Stomach smooth muscle (tissue), 2 donors: ENCODE data around the gene RSPO1.

Experiments used
- H3K27ac ChIP-seq: one replicate; pipeline ENCODE4 v1.7.0; 2013; ENCODE audit warnings: mild to moderate bottlenecking, low read length, inconsistent platforms
- H3K27me3 ChIP-seq, 2 donors: one replicate each; pipeline ENCODE4 v1.7.0; 2013; ENCODE audit warnings: low read length in 2 of 2; ENCODE audit not compliant: insufficient read depth in 2 of 2, control insufficient read depth in 1 of 2
- H3K36me3 ChIP-seq, 2 donors: one replicate each; pipeline ENCODE4 v1.7.0; 2013; ENCODE audit warnings: low read length in 2 of 2; ENCODE audit not compliant: control insufficient read depth in 2 of 2, insufficient read depth in 2 of 2
- H3K4me1 ChIP-seq: one replicate; pipeline ENCODE4 v1.7.0; 2013; ENCODE audit warnings: low read length; ENCODE audit not compliant: control insufficient read depth, insufficient read depth
- H3K4me3 ChIP-seq, 2 donors: one replicate each; pipeline ENCODE4 v1.7.0; 2013; ENCODE audit warnings: low read length in 2 of 2
- H3K9ac ChIP-seq, 2 donors: one replicate each; pipeline ENCODE4 v1.7.0; 2013; ENCODE audit warnings: low read length in 2 of 2, mild to moderate bottlenecking in 1 of 2
- H3K9me3 ChIP-seq, 2 donors: one replicate each; pipeline ENCODE4 v1.7.0; 2013; ENCODE audit warnings: low read length in 2 of 2; ENCODE audit not compliant: control insufficient read depth in 2 of 2
- donor health status: healthy.
- donor health status: Pancreatic carcinoma.

RSPO1 gene

DNA sequence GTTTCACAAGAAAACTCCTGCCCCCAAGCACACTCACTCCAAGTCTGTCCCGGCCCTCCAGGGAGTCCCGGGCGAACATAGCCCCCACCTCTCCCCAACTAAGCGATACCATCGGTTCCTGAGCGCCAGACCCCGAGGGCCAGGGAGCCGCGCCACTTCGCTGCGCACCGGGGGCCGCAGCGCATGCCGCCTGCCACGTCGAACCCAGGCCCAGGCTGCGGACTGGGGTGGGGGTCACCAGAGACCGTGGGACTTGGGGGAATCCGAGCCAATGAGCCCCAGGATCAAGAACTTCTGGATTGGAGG, 801 bp downstream of the RSPO1 start:
- H3K36me3 ChIP-seq, result no peaks in the 10 kb centered on the region
- H3K4me1 ChIP-seq, result peaks cover 11% of the 10 kb centered on the region
- H3K4me3 ChIP-seq, result peak overlapping the region; percentile 25 to 62
- no peaks in the 10 kb centered on the region for H3K9me3 ChIP-seq
- H3K27me3 ChIP-seq, result peaks cover 61 to 65% of the 10 kb centered on the region in 2 donors
- no peak overlapping the region for H3K9ac ChIP-seq
- no peak overlapping the region for H3K27ac ChIP-seq

DNA sequence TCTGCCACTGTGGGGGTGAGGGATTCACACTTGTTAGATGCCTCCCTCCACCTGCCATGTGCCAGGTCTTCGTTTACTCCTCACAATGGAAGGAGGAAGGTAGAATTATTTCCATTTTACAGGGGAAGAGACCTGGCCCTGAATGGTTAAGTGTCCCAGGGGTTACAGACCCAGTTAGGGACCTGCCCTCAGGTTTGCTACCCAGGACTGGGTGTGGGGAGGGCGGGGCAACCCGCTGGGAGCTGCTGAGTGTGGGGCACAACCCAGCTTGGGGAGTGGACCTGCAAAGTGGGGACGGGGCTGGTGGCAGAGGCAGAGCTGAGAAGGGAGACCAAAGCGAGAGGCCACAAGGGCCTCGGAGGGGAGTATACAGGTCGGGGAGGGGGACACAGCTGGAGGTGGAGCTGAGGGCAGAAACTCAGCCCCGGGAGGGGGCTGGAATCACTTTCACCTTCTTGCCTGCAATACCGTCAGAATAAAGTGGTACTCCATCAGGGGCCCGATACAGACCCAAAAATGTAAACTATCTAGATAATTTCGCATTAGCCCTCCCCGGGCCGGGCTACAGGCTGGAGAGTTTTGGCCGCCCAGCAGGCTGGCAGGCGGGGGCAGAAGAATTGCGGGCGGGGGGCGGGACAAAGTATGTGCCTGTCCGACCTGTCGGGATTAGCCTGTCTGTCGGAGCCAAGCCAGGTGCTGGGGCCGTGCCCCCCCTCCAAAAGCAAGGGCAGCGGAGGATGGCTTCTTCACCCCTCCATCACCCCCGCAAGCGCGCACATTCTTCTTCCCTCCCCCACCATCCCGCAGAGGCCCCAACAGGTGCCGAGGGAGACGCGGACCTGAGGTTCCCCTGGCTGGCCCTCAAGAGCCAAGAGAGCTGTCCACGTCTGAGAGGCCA, 1.4 kb downstream of the RSPO1 start:
- H3K36me3 ChIP-seq, result no peaks in the 10 kb centered on the region
- no peaks in the 10 kb centered on the region for H3K9me3 ChIP-seq
- H3K27ac ChIP-seq, result no peak overlapping the region
- peaks cover 11% of the 10 kb centered on the region for H3K4me1 ChIP-seq
- no peak overlapping the region for H3K9ac ChIP-seq
- peaks cover 62 to 70% of the 10 kb centered on the region in 2 donors for H3K27me3 ChIP-seq
- H3K4me3 ChIP-seq, result peak overlapping the region in 1 of 2 donors; percentile 62

DNA sequence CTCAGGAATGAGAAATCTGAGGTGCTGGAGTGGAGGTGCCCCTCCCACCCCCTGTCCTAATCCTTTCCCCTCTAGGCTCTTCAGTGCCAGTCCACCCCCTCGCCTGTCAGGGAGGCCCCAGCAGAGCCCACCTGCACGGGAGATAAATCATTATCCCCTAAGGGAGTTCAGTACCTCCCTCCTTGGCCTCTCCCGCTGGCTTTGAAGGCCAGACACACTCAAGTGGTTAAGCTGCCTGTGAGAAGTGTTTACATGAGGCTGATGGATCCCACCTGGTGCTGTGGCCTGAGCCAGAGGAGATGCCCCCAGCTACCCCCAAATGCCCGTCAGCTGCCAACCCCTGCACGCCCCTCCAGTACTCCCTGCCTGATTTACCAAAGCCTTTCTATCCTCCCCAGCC, 3.7 kb downstream of the RSPO1 start:
- H3K9me3 ChIP-seq, result no peaks in the 10 kb centered on the region
- H3K9ac ChIP-seq, result no peak overlapping the region
- no peaks in the 10 kb centered on the region for H3K36me3 ChIP-seq
- peaks cover 64% of the 10 kb centered on the region in 2 donors for H3K27me3 ChIP-seq
- H3K4me3 ChIP-seq, result no peak overlapping the region
- H3K4me1 ChIP-seq, result peaks cover 11% of the 10 kb centered on the region
- no peak overlapping the region for H3K27ac ChIP-seq

DNA sequence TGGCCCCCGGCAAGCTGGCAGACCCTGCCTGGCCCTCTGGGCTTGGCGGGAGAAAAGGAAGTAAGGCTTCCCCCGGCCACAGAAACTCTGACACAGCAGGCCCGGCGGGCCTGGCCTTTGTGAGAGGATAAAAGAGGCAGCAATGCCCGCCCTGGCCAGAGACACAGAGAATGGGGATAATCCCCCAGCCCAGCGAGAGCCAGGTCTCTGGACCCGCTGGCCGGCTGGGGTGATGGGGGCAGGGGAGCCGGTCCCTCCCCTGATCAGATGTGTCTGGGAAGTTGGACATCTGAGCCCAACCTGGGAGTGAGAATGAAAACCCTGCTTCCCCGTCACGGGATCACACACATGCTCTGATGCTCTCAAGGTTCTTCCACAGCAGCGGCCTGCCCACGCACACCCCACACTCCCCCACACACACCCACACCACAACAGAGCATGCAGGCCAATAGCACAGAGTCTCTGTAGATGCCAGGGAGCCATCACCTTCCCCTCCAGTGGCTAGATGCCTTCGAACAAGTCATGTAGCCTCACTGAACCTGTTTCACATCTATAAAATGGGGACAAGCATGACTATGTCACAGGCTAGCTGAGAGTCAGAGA, 4.2 kb downstream of the RSPO1 start:
- Histone ChIP-seq H3K9me3 (no peaks in the 10 kb centered on the region), H3K27me3 (peaks cover 59 to 64% of the 10 kb centered on the region in 2 donors), H3K27ac (no peak overlapping the region), H3K4me3 (no peak overlapping the region), H3K9ac (no peak overlapping the region), H3K4me1 (peaks cover 11% of the 10 kb centered on the region), H3K36me3 (no peaks in the 10 kb centered on the region)

DNA sequence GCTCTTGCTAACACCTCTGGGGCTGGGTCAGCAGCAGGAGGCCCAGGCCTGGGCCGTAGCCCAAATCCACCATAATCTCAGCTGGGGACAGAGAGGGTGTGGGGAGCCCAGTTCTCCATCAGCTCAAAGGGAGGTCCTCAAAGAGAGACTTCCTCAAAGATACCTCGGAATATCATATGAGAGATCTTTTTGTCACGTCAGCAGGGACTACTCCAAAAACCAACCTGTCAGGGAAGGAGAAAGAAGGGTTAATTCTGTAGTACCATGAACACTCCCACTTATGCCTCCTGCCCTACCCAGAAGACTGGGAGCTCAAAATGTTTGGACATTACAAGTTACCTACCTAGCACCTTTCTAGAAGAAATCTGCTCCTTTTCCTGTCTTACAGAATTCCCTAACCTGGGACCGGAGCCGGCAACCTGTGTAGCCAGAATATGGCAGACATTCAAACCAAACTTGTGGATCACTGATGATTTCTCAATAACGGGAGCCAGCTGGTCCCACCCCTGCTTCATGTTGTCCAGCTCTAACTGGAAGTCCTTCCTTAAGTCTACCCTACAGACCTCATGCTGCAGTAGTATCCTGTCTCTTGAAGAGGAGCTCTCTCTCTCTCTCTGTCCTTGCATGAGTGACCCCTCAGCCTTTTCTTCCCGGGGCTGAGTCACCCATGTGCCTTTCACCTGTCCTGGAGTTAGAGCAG, 4.8 kb downstream of the RSPO1 start:
- Histone ChIP-seq H3K9me3 (no peaks in the 10 kb centered on the region), H3K4me1 (peaks cover 7% of the 10 kb centered on the region), H3K4me3 (no peak overlapping the region), H3K27ac (no peak overlapping the region), H3K36me3 (no peaks in the 10 kb centered on the region), H3K27me3 (peaks cover 55 to 58% of the 10 kb centered on the region in 2 donors), H3K9ac (no peak overlapping the region)

DNA sequence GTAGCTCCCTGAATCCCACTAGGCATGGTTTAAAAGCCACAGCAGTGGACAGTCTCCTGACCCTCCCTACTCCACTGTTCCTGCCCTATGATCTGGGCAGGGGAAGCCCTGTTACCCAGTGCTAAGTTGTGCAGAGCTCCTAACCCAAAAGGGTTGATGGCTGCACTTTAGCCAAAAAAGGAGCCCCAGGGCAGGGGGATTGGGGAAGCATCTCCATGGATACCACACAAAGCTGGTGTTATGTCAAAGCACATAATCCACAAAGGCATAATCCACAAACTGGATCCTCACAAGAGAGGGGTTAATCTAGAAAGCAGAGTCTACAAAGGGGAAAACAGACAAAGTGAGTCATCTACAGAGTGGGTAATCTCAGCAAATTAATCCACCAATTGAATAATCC, 5.7 kb downstream of the RSPO1 start:
- H3K27me3 ChIP-seq, result peaks cover 47 to 58% of the 10 kb centered on the region in 2 donors
- no peak overlapping the region for H3K9ac ChIP-seq

DNA sequence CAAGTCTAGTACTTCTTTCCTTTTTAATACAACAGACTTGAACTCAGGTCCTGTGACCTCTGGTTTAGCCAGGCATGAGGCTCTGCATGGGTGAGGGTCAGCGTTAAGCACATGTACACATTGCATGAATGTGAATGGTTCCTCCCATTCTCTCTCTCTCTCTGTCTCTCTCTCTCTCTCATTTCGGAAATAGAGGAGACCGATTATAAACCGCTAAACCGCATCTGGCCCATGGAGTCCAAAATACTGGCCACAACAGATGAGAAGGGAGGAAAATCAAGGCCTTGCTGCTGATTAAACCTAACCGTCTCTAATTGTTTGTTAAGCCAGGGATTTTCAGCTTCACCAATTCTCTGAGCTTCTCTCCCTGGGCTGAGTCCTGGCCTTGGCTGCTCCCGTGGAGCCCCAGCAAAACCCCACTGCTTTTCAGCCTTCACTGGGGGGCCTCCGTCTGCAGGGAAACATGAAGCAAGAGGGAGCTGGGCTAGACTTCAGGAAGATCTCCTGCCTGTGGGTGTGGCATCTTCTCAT, 6.6 kb downstream of the RSPO1 start:
- no peaks in the 10 kb centered on the region for H3K36me3 ChIP-seq
- H3K9me3 ChIP-seq, result no peaks in the 10 kb centered on the region
- peaks cover 38 to 53% of the 10 kb centered on the region in 2 donors for H3K27me3 ChIP-seq
- no peaks in the 10 kb centered on the region for H3K4me1 ChIP-seq
- H3K4me3 ChIP-seq, result no peak overlapping the region
- H3K27ac ChIP-seq, result no peak overlapping the region
- H3K9ac ChIP-seq, result no peak overlapping the region

More for the DNA sequence above, 5.7 kb downstream of the RSPO1 start:
- H3K27ac ChIP-seq, result no peak overlapping the region
- peaks cover 2% of the 10 kb centered on the region for H3K4me1 ChIP-seq
- H3K36me3 ChIP-seq, result no peaks in the 10 kb centered on the region
- no peak overlapping the region for H3K4me3 ChIP-seq
- no peaks in the 10 kb centered on the region for H3K9me3 ChIP-seq

DNA sequence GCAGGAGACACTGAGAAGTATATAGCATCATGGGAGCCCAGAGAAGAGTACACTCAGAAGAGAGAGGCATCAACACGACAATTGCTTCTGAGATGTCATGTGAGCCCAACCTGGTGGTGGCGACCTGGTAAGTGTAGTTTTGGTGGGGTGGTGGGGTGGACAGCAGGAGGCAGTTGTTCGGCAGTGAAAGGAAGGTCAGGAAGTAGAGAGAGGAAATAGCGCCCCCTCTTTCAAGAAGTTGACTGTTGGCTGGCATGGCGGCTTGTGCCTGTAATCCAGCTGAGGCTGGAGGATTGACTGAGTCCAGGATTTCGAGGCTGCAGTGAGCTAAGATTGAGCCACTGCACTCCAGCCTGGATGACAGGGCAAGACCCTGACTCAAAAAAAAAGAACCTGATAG, 12.6 kb downstream of the RSPO1 start:
- no peak overlapping the region for H3K27ac ChIP-seq
- H3K4me3 ChIP-seq, result no peak overlapping the region
- no peaks in the 10 kb centered on the region for H3K4me1 ChIP-seq
- H3K9me3 ChIP-seq, result no peaks in the 10 kb centered on the region
- H3K9ac ChIP-seq, result no peak overlapping the region
- H3K36me3 ChIP-seq, result no peaks in the 10 kb centered on the region
- H3K27me3 ChIP-seq, result peaks cover 3 to 24% of the 10 kb centered on the region in 2 donors

DNA sequence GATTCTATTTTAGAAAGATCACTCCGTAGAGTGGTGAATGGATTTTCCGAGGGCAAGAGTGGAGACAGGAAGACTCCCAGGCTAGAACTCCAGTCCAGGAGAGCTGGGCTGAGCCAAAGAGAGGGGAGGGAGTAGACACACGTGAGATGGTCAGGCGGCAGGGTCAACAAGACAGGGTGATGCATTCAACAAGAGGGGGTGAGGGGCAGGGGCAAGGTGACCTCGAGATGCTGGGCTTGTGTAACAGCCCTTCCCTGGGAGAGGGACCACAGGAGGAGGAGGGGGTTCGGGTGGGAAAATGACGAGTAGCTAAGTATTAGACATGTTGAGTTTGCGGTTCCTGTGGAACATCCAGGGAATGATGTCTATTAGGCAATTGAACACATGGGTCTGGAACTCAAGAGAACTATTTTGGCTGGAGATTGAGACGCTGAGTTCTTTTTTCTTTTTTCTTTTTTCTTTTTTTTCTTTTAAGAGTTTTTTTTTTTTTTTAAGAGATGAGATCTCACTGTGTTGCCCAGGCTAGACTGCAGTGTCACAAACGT, 13.3 kb downstream of the RSPO1 start:
- Histone ChIP-seq H3K4me1 (no peaks in the 10 kb centered on the region), H3K9ac (no peak overlapping the region), H3K4me3 (no peak overlapping the region), H3K27ac (no peak overlapping the region), H3K9me3 (no peaks in the 10 kb centered on the region), H3K36me3 (no peaks in the 10 kb centered on the region), H3K27me3 (peaks cover 3 to 19% of the 10 kb centered on the region in 2 donors)

DNA sequence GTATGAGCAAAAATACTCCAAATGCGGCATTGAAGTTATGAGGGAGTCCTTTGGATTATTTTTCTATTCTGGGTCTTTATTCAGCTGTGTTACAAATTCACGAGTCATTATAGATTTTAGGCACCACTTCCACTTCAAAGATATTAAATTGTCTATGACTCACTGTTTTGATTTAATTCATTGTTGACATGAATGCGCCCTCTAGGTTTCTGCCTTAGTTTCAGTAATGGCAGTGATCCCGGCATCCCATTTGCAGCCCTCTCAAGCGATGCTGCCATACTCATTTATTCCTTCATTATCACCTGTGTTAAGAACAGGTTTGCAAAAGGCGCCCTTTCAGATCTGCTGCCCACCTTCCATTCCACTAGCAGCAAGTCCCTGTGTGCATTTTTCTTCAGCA, 14.0 kb downstream of the RSPO1 start:
- peaks cover 3 to 19% of the 10 kb centered on the region in 2 donors for H3K27me3 ChIP-seq
- H3K4me3 ChIP-seq, result no peak overlapping the region

More for the DNA sequence above, 14.0 kb downstream of the RSPO1 start:
- no peaks in the 10 kb centered on the region for H3K4me1 ChIP-seq
- H3K27ac ChIP-seq, result no peak overlapping the region
- no peaks in the 10 kb centered on the region for H3K36me3 ChIP-seq
- H3K9me3 ChIP-seq, result no peaks in the 10 kb centered on the region
- H3K9ac ChIP-seq, result no peak overlapping the region
